Neural cell (in vitro differentiated cells): Measurements from ENCODE around the gene BTD.

Source experiments
- EP300 ChIP-seq: fragments of 450-650 bp; conservative IDR thresholded peaks from 2 replicates; pipeline ENCODE4 v1.6.1; 2014; ENCODE audit warnings: antibody characterized with exemption, mild to moderate bottlenecking, moderate library complexity; ENCODE audit not compliant: poor library complexity, severe bottlenecking
- EZH2 ChIP-seq: fragments of 200-600, 300-800 bp; shearing (Covaris generic), sonication (generic); IDR thresholded peaks from 2 replicates; pipeline ENCODE4 v1.6.1; 2014; ENCODE audit warnings: antibody characterized with exemption, low read length, borderline replicate concordance, mild to moderate bottlenecking; ENCODE audit not compliant: insufficient read depth, poor library complexity, severe bottlenecking
- MXI1 ChIP-seq: fragments of 450-650 bp; conservative IDR thresholded peaks from 2 replicates; pipeline ENCODE4 v1.6.1; 2014; ENCODE audit warnings: antibody characterized with exemption, mild to moderate bottlenecking; ENCODE audit not compliant: poor library complexity, severe bottlenecking
- POLR2AphosphoS5 ChIP-seq: IDR thresholded peaks from 2 replicates; pipeline ENCODE4 v1.6.1; 2012
- RAD21 ChIP-seq: fragments of 450-650 bp; conservative IDR thresholded peaks from 2 replicates; pipeline ENCODE4 v1.6.1; 2014; ENCODE audit warnings: antibody characterized with exemption, mild to moderate bottlenecking, moderate library complexity
- REST ChIP-seq: IDR thresholded peaks from 2 replicates; pipeline ENCODE4 v1.6.1; 2012; ENCODE audit warnings: borderline replicate concordance
- TF ChIP-seq, protein P1 (sequence below): fragments of 450-650 bp; IDR thresholded peaks from 2 replicates; pipeline ENCODE4 v1.5.1; 2014; ENCODE audit warnings: antibody characterized with exemption, mild to moderate bottlenecking, moderate library complexity; ENCODE audit not compliant: poor library complexity, severe bottlenecking

DNA sequence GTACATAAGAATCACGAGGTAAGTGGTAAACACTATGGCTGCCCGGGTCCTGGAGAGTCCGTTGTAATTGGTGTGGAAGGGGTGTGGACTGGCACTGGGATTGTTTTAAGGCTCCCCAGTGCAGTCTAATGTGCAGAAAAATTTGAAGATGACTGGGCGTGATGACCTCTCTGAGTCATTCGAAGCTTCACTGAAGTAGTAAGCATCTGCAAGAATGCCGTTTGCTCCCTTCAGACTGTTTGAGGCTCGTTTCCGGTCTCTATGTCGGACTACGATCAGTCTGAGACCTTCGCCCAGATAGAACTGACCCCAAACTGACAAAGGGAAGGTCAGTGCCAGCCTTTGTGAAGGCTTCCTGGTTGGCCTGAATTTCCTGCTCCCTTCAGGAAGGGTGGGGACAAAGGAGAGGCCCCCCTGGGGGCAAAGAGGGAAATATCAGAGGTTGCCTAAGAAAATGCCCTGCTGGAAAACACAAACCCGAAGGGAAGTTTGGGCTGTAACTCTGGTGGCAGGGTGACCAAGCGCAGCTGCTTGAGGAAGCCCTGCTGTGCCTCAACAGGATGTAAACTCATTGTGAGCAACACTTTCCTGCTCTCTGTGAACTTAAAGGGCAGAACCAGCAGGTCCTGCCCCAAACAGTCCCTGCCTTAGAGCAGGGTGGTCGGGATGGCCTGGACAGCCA, 34.6 kb downstream of the BTD start:
- TF ChIP-seq RAD21 (no peak), POLR2AphosphoS5 (no peak), MXI1 (no peak), EZH2 (no peak), REST (no peak), EP300 (no peak)
- TF ChIP-seq, protein P1, sequence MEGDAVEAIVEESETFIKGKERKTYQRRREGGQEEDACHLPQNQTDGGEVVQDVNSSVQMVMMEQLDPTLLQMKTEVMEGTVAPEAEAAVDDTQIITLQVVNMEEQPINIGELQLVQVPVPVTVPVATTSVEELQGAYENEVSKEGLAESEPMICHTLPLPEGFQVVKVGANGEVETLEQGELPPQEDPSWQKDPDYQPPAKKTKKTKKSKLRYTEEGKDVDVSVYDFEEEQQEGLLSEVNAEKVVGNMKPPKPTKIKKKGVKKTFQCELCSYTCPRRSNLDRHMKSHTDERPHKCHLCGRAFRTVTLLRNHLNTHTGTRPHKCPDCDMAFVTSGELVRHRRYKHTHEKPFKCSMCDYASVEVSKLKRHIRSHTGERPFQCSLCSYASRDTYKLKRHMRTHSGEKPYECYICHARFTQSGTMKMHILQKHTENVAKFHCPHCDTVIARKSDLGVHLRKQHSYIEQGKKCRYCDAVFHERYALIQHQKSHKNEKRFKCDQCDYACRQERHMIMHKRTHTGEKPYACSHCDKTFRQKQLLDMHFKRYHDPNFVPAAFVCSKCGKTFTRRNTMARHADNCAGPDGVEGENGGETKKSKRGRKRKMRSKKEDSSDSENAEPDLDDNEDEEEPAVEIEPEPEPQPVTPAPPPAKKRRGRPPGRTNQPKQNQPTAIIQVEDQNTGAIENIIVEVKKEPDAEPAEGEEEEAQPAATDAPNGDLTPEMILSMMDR, result no peak
